ENCODE data around the gene CHRM2. TPM values are rescaled to one million over a fixed set of nuclear protein-coding genes. Genes with fewer than 3 reads are reported as not detected.

The CHRM2 gene
- total RNA-seq, 1 experiment from 2014 or later, result not detected

DNA sequence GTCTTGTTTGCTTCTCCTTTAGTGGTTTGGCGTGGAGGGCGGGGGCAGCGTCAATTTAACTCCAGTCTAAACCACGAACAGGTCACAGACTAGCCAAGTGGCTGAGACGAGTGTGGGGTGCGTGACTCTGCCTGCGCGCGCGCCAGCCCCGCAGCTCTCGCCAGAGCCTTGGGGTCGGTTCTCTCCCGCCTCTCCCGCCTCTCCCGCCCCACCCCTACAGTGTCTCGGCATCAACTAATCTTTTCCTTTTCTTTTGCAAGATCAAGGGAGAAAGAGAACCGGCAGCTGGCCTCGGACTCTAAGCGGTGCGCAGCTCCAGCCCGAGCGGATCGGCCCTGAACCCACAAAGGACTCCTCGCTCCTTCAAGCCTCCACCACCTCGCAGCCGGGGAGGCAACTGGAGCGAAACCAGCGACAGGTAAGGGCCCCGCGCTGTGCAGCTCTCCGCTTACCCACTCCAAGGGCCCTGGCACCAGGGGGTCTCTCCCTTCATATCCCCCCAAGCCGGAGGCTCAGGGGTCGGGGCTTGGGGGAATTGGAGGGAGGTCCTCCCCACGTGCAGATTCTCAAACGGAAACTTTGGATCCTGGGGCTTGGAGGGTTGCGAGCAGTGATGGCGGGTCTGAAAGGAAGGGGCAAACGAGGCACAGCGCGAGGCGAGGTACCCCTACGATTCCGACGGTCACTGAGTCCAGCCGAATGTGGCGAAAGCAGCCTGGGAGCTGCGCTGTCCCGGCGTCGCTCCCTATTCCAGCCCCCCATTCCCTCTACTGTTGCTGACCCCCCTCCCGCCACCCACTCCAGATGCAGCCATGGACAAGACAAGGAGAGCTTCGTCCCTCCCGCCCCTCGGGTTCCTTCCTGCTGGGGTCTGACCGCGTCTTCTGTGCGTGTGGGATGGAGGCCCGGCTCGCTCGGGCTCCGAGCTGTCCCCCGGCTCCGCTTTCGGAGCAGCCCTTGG lies 829 bp downstream of the CHRM2 start:
- Histone ChIP-seq H3K23me2 (ENCODE audit: insufficient read length, low read depth, low read length, poor library complexity, severe bottlenecking) (peaks cover 29% of the 10 kb centered on the region), H3T11ph (ENCODE audit: low read length) (no peak overlapping the region), H3K4me1 (ENCODE audit: insufficient read depth, low read length) (no peaks in the 10 kb centered on the region), H4K8ac (replicated peaks; ENCODE audit: insufficient read length, low read depth, low read length) (no peak overlapping the region), H4K5ac (ENCODE audit: insufficient read length, low read depth, low read length) (no peak overlapping the region), H2BK5ac (ENCODE audit: insufficient read length, low read length) (no peak overlapping the region), H3K79me2 (ENCODE audit: insufficient read depth, low read length) (no peaks in the 10 kb centered on the region), H3K27ac (ENCODE audit: insufficient read length, low read depth, low read length) (no peak overlapping the region), H3K14ac (ENCODE audit: insufficient read depth, low read length) (no peak overlapping the region), H2AFZ (ENCODE audit: low read length) (no peak overlapping the region), H3K9ac (ENCODE audit: extremely low read depth, insufficient read length, low read length) (no peak overlapping the region), H4K20me1 (ENCODE audit: control insufficient read depth, insufficient read depth, insufficient read length) (no peaks in the 10 kb centered on the region), H3K27me3 (ENCODE audit: insufficient read depth, low read length) (peaks cover 46% of the 10 kb centered on the region), H3K4me2 (ENCODE audit: insufficient read depth, insufficient read length, low read length) (peak overlapping the region; percentile 80), H3K79me1 (ENCODE audit: insufficient read depth, low read depth, low read length, poor library complexity, severe bottlenecking) (no peaks in the 10 kb centered on the region), H3K18ac (ENCODE audit: insufficient read length, low read depth, low read length) (no peak overlapping the region), H2BK120ac (ENCODE audit: low read depth, low read length, poor library complexity, severe bottlenecking) (no peak overlapping the region), H2BK20ac (ENCODE audit: low read depth, low read length, poor library complexity, severe bottlenecking) (no peak overlapping the region), H4K91ac (ENCODE audit: insufficient read length, low read depth, low read length) (no peak overlapping the region), H3K9me3 (ENCODE audit: control insufficient read depth, low read depth, low read length) (no peaks in the 10 kb centered on the region), H3K4ac (ENCODE audit: low read depth, low read length) (no peak overlapping the region), H2AK5ac (ENCODE audit: insufficient read length, low read length) (no peak overlapping the region), H3K23ac (ENCODE audit: insufficient read length, low read depth, low read length) (no peak overlapping the region), H2BK15ac (ENCODE audit: low read depth, low read length) (no peak overlapping the region), H2BK12ac (ENCODE audit: insufficient read length, low read depth, low read length) (no peak overlapping the region), H3K56ac (ENCODE audit: insufficient read length, low read depth, low read length) (no peak overlapping the region)
- WGBS (ENCODE audit: extremely low coverage, insufficient read length, low lambda C conversion rate), result no CpG with 5 or more reads among the region's 65 CpGs
- peak; percentile 57 for DNase-seq
- H3K9me3 Mint-ChIP-seq, result no peaks in the 10 kb centered on the region; a peak in 1 of 5 replicates
- TF ChIP-seq, protein P1, sequence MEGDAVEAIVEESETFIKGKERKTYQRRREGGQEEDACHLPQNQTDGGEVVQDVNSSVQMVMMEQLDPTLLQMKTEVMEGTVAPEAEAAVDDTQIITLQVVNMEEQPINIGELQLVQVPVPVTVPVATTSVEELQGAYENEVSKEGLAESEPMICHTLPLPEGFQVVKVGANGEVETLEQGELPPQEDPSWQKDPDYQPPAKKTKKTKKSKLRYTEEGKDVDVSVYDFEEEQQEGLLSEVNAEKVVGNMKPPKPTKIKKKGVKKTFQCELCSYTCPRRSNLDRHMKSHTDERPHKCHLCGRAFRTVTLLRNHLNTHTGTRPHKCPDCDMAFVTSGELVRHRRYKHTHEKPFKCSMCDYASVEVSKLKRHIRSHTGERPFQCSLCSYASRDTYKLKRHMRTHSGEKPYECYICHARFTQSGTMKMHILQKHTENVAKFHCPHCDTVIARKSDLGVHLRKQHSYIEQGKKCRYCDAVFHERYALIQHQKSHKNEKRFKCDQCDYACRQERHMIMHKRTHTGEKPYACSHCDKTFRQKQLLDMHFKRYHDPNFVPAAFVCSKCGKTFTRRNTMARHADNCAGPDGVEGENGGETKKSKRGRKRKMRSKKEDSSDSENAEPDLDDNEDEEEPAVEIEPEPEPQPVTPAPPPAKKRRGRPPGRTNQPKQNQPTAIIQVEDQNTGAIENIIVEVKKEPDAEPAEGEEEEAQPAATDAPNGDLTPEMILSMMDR (conservative IDR thresholded peaks at IDR 0.05), result no peak
- peaks cover 91% of the 10 kb centered on the region for H3K27me3 Mint-ChIP-seq (ENCODE audit: low read depth)
- H3K36me3 Mint-ChIP-seq (ENCODE audit: insufficient read depth in 1 of 3, low read depth in 3 of 3), result no peaks in the 10 kb centered on the region
- H3K27ac Mint-ChIP-seq, result no peak overlapping the region
- H3K4me3 Mint-ChIP-seq, result peak overlapping the region; percentile 62 to 85
- peaks cover 23 to 33% of the 10 kb centered on the region in 2 experiments for H3K4me1 Mint-ChIP-seq
